Hindlimb muscle (tissue), 1 donor: Measurements from ENCODE around the gene MAD2L1BP. TPM values are rescaled to one million over a fixed set of nuclear protein-coding genes. Genes with fewer than 3 reads are reported as not detected.
A peak's percentile ranks its signal among the peaks of the same experiment; 100 is the strongest.
"Not testable (repeated sequence)": the region's sequence is repeated elsewhere in the genome, so short reads cannot be mapped to it uniquely, and the experiment has no call there.

Experiments used
- DNase-seq: peaks from one replicate; pipeline ENCODE4 v3.0.0-alpha.2; 2013
- polyA plus RNA-seq: library from polyadenylated mRNA; unstranded; fragments of 120-200 nt; gene quantifications from one replicate; pipeline ENCODE4 v1.2.1, GENCODE V29; 2013; ENCODE audit not compliant: insufficient read length

The MAD2L1BP gene
- 17.2 TPM for polyA plus RNA-seq

- peak; percentile 87 for DNase-seq
These were observed at the start of gene MAD2L1BP for GRCh38 chr6:43635387-43636307. Gene MAD2L1BP (plus strand): TSS chr6:43635840. CDS start chr6:43635876, 36 bp downstream.

GRCh38 chr6:43588194-43588593 is 47.4 kb upstream of the MAD2L1BP start:
- DNase-seq = no peak

GRCh38 chr6:43589564-43589963 is 46.1 kb upstream of the MAD2L1BP start:
- DNase-seq = not testable (repeated sequence)

GRCh38 chr6:43593938-43594337 is 41.7 kb upstream of the MAD2L1BP start:
- no peak for DNase-seq

GRCh38 chr6:43600595-43600994 is 35.0 kb upstream of the MAD2L1BP start:
- no peak for DNase-seq

- no peak for DNase-seq
These were observed 31.5 kb upstream of the MAD2L1BP start for GRCh38 chr6:43604174-43604573.

- no peak for DNase-seq
These were observed 29.6 kb upstream of the MAD2L1BP start for GRCh38 chr6:43606019-43606418.

GRCh38 chr6:43608310-43608763 is 27.3 kb upstream of the MAD2L1BP start:
- peak; percentile 56 for DNase-seq

- no peak for DNase-seq
These were observed 26.8 kb upstream of the MAD2L1BP start for GRCh38 chr6:43608807-43609206.

- DNase-seq = no peak
These were observed 26.2 kb upstream of the MAD2L1BP start for GRCh38 chr6:43609402-43609801.

- DNase-seq = no peak
These were observed 25.2 kb upstream of the MAD2L1BP start for GRCh38 chr6:43610431-43610830.

- no peak for DNase-seq
These were observed 21.8 kb upstream of the MAD2L1BP start for GRCh38 chr6:43613721-43614395.

GRCh38 chr6:43614396-43614730 is 21.3 kb upstream of the MAD2L1BP start:
- DNase-seq = no peak

GRCh38 chr6:43616725-43617472 is 18.7 kb upstream of the MAD2L1BP start:
- no peak for DNase-seq

- DNase-seq = no peak
These were observed 14.4 kb upstream of the MAD2L1BP start for GRCh38 chr6:43621078-43621835.

GRCh38 chr6:43621836-43622180 is 13.8 kb upstream of the MAD2L1BP start:
- DNase-seq = no peak

- DNase-seq = no peak
These were observed 13.1 kb upstream of the MAD2L1BP start for GRCh38 chr6:43622541-43622940.

GRCh38 chr6:43623880-43624785 is 11.5 kb upstream of the MAD2L1BP start:
- no peak for DNase-seq

- DNase-seq = no peak
These were observed 10.8 kb upstream of the MAD2L1BP start for GRCh38 chr6:43624786-43625288.

- no peak for DNase-seq
These were observed 10.1 kb upstream of the MAD2L1BP start for GRCh38 chr6:43625393-43625992.
